Activated CD4-positive, alpha-beta T cell treated with anti-CD3 and anti-CD28 coated beads for 36 hours (primary cell): ENCODE data around the gene NDUFAF7. TPM values are rescaled to one million over a fixed set of nuclear protein-coding genes. Genes with fewer than 3 reads are reported as not detected.
"Not testable (repeated sequence)": the region's sequence is repeated elsewhere in the genome, so short reads cannot be mapped to it uniquely, and the experiment has no call there.

Experiments
- ATAC-seq: fragments of 200-7000 bp; cut with Tn5 transposase; one replicate; pipeline ENCODE4 v1.10.0; 2021; ENCODE audit warnings: mild to moderate bottlenecking, moderate library complexity
- CTCF ChIA-PET: fragments of 350-600 bp; sonication (Branson Sonifier 250); formaldehyde crosslinking; loops from one replicate; lab custom pipeline; 2021; ENCODE audit warnings: antibody characterized with exemption; lab: Charles Lee
- POLR2A ChIA-PET: fragments of 350-600 bp; sonication (Branson Sonifier 250); formaldehyde crosslinking; loops from one replicate; lab custom pipeline; 2021; ENCODE audit warnings: antibody characterized with exemption, inconsistent platforms; lab: Charles Lee
- DNase-seq: peaks from one replicate; pipeline ENCODE4 v3.0.0-alpha.2; 2020
- H3K27ac Mint-ChIP-seq: one replicate; pipeline ENCODE4 v1.8.0; 2021; ENCODE audit warnings: mixed read lengths
- H3K27me3 Mint-ChIP-seq: one replicate; pipeline ENCODE4 v1.8.0; 2021; ENCODE audit warnings: mixed read lengths
- H3K36me3 Mint-ChIP-seq: one replicate; pipeline ENCODE4 v1.8.0; 2021; ENCODE audit warnings: low read depth, mixed read lengths
- H3K4me1 Mint-ChIP-seq: one replicate; pipeline ENCODE4 v1.8.0; 2021; ENCODE audit warnings: mixed read lengths
- H3K4me3 Mint-ChIP-seq: one replicate; pipeline ENCODE4 v1.8.0; 2021; ENCODE audit warnings: mild to moderate bottlenecking, moderate library complexity, mixed read lengths
- H3K9me3 Mint-ChIP-seq: one replicate; pipeline ENCODE4 v1.8.0; 2021; ENCODE audit warnings: low read depth, mixed read lengths
- intact Hi-C, 2 experiments: fragments of 100-400 bp; cut with DNase I in 1 of 2; cut with micrococcal nuclease in 1 of 2; formaldehyde crosslinking; loops; one replicate each; pipeline versions ENCODE4 v1.14.2 to v1.15.1; 2022 to 2024; cut with DNase I, micrococcal nuclease
- total RNA-seq, 2 experiments: library from RNA; stranded (reverse); gene quantifications; one replicate each; pipeline ENCODE4 v1.2.3, GENCODE V29; 2021

NDUFAF7 gene
- total RNA-seq, 2 experiments from 2014 or later, result 20.8 to 22.9 TPM

DNA sequence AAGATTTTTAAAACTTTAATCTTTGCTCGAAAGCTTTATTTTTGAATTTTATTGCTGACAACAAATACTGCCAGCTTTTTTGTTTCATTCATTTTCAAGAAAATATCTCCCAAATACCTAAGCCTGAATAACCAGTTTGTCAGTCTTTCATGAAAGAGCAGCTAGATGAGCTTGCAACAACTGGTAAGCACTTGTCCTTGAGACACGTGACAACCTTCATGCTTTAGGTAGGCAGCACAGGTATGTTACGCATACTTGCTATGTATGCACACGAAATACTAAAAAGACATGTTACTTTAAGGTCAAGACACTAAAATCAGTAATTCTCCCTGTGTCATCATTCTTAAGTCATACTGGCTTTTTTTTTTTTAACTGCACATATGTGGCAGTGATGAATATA lies 12.4 kb upstream of the NDUFAF7 start:
- Mint-ChIP-seq H3K27ac (no peak overlapping the region), H3K9me3 (no peaks in the 10 kb centered on the region), H3K36me3 (peaks cover 72% of the 10 kb centered on the region), H3K27me3 (no peaks in the 10 kb centered on the region), H3K4me1 (peaks cover 28% of the 10 kb centered on the region), H3K4me3 (no peak overlapping the region)
- POLR2A ChIA-PET, result no interaction called here
- intact Hi-C loops, result no loop called here
- no peak for ATAC-seq
- CTCF ChIA-PET, result interaction anchor here (0.6 to 1.3 kb wide), 3 partner anchors 24 to 48 kb away, joined by 3 to 4 read pairs (median 3); no protein-coding TSS in a partner anchor
- DNase-seq, result no peak

DNA sequence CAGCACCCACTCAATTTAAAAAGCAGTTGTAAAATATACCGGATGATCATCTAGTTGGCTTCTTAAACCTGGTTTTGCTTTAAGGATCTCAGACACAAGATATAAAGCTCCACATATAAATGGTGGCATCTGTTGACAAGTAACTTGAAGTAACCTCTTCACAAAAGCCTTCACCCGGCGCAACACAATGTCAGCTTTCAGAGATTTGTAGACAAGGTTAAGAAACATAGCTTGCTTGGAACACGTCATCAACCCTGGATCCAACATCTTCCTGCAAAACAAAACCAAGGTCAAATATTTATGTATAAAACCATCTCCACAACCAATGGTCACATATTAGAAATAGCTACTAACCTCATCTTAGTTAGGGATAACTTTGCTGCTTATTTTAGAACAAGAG lies 8.3 kb upstream of the NDUFAF7 start:
- peaks cover 58% of the 10 kb centered on the region for H3K4me1 Mint-ChIP-seq
- intact Hi-C loops, result no loop called here

DNA sequence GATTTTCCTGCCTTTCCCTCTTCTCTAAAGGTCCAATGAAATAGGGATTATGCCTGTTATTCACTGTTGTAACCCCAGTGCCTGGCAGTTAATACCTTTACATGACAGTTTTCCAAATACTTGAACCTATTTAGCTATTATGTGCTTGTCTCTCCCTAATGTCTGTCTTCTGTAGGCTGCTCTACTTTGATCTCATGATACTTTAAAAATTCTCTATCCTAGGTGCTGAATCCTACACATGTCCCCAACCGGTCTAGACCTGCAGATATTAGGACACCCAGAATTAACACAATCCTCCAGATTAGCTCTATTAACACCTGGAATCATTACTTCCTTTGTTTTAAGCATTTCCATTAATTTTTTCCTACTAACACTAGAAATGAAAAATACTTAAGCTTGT lies 7.4 kb upstream of the NDUFAF7 start:
- ChIA-PET CTCF (interaction anchor here (0.6 kb wide), 2 partner anchors 15 to 167 kb away, joined by 4 read pairs; no protein-coding TSS in a partner anchor), POLR2A (no interaction called here)
- intact Hi-C loops, result no loop called here
- H3K27ac Mint-ChIP-seq, result no peak overlapping the region
- peaks cover 66% of the 10 kb centered on the region for H3K4me1 Mint-ChIP-seq
- H3K4me3 Mint-ChIP-seq, result no peak overlapping the region
- DNase-seq (no peak), ATAC-seq (no peak)
- H3K36me3 Mint-ChIP-seq, result peaks cover 78% of the 10 kb centered on the region
- no peaks in the 10 kb centered on the region for H3K9me3 Mint-ChIP-seq
- no peaks in the 10 kb centered on the region for H3K27me3 Mint-ChIP-seq

More for the DNA sequence above, 8.3 kb upstream of the NDUFAF7 start:
- no peak for DNase-seq
- no peak for ATAC-seq
- Mint-ChIP-seq H3K27me3 (no peaks in the 10 kb centered on the region), H3K4me3 (no peak overlapping the region), H3K9me3 (no peaks in the 10 kb centered on the region), H3K36me3 (peaks cover 79% of the 10 kb centered on the region), H3K27ac (peak overlapping the region; percentile 51)
- ChIA-PET POLR2A (no interaction called here), CTCF (interaction anchor here (0.7 to 1.1 kb wide), 2 partner anchors 46 to 154 kb away, joined by 3 read pairs; no protein-coding TSS in a partner anchor)

DNA sequence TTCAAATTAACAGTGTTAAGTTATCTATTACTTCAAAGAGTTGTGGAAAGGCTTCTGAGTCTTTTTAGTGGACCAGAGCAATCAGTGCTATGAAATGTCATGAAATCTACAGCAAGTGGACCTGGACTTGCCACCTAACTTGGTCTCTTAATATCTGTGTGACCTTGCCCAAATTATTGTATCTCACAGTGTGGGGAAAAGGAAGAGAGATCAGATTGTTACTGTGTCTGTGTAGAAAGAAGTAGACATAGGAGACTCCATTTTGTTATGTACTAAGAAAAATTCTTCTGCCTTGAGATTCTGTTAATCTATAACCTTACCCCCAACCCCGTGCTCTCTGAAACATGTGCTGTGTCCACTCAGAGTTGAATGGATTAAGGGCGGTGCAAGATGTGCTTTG lies 6.3 kb upstream of the NDUFAF7 start:
- POLR2A ChIA-PET, H3K9me3 Mint-ChIP-seq, intact Hi-C loops, ATAC-seq, H3K27me3 Mint-ChIP-seq, DNase-seq, H3K27ac Mint-ChIP-seq, CTCF ChIA-PET: not testable (repeated sequence)
- peaks cover 75% of the 10 kb centered on the region for H3K36me3 Mint-ChIP-seq
- H3K4me1 Mint-ChIP-seq, result peaks cover 72% of the 10 kb centered on the region
- H3K4me3 Mint-ChIP-seq, result peak overlapping the region; percentile 33

DNA sequence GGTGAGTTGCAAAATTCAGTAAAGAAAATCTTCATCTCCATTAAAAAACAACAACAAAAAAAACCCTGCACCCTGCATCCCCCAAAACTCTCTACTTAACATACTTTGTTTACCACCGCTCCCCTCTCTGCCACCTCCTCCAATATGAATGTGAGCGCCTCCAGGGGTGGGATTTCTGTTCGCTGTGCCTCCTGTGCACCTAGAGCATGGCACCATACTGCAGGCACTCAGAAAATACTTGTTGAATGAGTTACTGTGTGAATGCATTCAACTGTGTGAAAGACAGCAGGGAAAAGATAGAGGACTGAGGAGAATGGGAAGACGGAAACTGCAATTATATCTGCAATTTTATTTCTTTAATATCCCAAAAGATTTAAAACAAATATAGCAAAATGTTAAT lies 4.6 kb upstream of the NDUFAF7 start:
- Mint-ChIP-seq H3K27me3 (no peaks in the 10 kb centered on the region), H3K27ac (peak overlapping the region; percentile 11), H3K4me3 (peak overlapping the region; percentile 6), H3K36me3 (peaks cover 58% of the 10 kb centered on the region), H3K9me3 (no peaks in the 10 kb centered on the region), H3K4me1 (peaks cover 67% of the 10 kb centered on the region)
- CTCF ChIA-PET, result interaction anchor here (0.6 kb wide), 1 partner anchor 18 kb away, joined by 3 read pairs; no protein-coding TSS in a partner anchor
- no peak for DNase-seq
- POLR2A ChIA-PET, result interaction anchor here (0.6 kb wide), 1 partner anchor 78 kb away, joined by 8 read pairs; no protein-coding TSS in a partner anchor
- intact Hi-C loops, result no loop called here
- no peak for ATAC-seq

DNA sequence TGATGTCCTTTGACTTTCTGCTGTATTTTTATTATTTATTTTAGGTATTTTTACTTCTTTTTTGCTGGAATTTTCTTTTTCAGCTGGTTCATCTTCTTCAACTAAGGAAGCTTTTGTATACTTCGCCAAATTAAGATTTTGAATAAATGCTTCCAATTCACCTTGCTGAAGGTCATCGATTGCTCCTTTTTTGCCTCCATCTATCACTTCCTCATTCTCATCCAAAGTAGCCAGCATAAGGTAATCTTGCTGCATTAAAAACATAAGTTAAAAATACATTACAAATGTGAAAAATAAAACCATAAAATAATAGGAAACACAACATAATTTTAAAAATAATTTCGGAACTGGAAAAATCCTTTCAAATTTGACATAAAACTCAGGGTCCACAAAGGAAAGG lies 2.7 kb upstream of the NDUFAF7 start:
- Mint-ChIP-seq H3K27ac (no peak overlapping the region), H3K4me1 (peaks cover 52% of the 10 kb centered on the region), H3K9me3 (no peaks in the 10 kb centered on the region), H3K36me3 (peaks cover 41% of the 10 kb centered on the region), H3K4me3 (no peak overlapping the region), H3K27me3 (no peaks in the 10 kb centered on the region)
- ChIA-PET POLR2A (interaction anchor here (0.6 kb wide), 1 partner anchor 73 kb away, joined by 4 read pairs; no protein-coding TSS in a partner anchor), CTCF (no interaction called here)
- intact Hi-C loops, result no loop called here
- no peak for DNase-seq
- no peak for ATAC-seq

DNA sequence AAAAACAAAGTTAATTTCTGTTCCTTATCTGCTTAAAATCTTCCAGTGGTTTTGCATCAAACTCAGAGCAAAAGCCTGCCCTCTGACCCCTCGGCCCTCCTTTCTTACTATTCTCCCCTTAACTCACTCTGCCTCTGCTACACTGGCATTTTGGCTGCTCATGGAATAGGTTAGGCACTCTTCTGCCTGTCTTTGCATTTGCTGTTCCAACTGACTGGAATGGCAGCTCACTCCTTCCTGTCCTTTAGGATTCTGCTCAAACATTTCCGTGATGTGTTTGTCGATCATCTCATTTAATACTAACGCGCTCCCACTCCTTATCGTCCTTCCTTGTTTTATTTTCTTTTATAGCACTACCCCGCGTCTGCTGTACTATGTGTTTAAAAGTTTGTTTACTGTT lies 877 bp upstream of the NDUFAF7 start:
- POLR2A ChIA-PET, result interaction anchor here (1.2 kb wide), 1 partner anchor 13 kb away, joined by 3 read pairs; no protein-coding TSS in a partner anchor
- ATAC-seq, result no peak
- Mint-ChIP-seq H3K9me3 (no peaks in the 10 kb centered on the region), H3K4me1 (peaks cover 45% of the 10 kb centered on the region), H3K27me3 (no peaks in the 10 kb centered on the region), H3K36me3 (peaks cover 35% of the 10 kb centered on the region), H3K27ac (no peak overlapping the region), H3K4me3 (no peak overlapping the region)
- DNase-seq, result no peak
- intact Hi-C loops, result loop anchor here (2.0 to 5.0 kb wide), 4 partner anchors 92 to 442 kb away; partner anchors contain the start of genes CDC42EP3 (in 1 of the 2) and PRKD3 (in 1 of the 2)
- CTCF ChIA-PET, result no interaction called here

DNA sequence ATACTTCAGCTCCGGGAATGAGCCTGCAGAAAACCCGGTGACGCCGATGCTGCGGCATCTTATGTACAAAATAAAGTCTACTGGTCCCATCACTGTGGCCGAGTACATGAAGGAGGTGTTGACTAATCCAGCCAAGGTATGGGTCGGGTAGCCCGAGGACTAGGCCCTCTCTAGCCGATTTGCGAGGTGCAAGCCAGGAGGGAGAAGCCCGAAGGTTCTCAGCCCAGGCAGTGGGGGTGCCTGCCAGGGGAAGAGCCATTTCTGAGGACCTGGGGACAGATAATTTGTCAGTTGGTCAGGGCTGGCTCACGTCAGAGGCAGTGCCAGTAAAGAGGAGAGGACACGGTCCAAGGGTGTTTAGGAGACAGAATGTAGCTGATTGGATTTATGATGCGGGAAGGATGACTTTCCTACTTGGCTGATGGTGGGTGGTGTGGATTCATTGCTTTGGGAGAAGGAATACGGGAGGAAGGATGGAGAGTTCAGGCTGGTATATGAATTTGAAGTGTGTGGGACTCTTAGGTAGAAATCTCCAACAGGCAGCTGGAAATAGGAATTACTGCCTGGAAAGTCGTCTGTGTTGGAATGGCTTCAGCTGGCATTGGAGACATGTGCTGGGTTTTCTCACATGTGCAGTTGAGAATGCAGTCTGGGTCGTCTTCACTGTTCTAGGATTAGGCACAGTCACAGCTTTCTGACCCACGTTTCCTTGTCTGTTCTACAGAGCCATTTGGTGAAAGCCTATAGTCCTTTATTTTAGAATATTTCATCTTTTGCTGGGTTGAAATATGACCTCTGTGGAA lies 874 bp downstream of the NDUFAF7 start:
- Mint-ChIP-seq H3K4me3 (no peak overlapping the region), H3K4me1 (peaks cover 31% of the 10 kb centered on the region), H3K9me3 (no peaks in the 10 kb centered on the region), H3K27ac (no peak overlapping the region), H3K27me3 (no peaks in the 10 kb centered on the region), H3K36me3 (peaks cover 33% of the 10 kb centered on the region)
- no peak for ATAC-seq
- DNase-seq, result peak; percentile 38
- ChIA-PET CTCF (interaction anchor here (0.7 to 1.4 kb wide), 5 partner anchors 10 to 645 kb away, joined by 4 to 5 read pairs (median 5); no protein-coding TSS in a partner anchor), POLR2A (interaction anchor here (0.6 to 2.0 kb wide), 5 partner anchors 11 to 158 kb away, joined by 3 to 13 read pairs (median 5); no protein-coding TSS in a partner anchor)
- intact Hi-C loops, result loop anchor here (2.0 to 5.0 kb wide), 3 partner anchors 14 to 440 kb away; partner anchors contain the start of genes CDC42EP3 (in 1 of the 2) and PRKD3 (in 1 of the 2)

DNA sequence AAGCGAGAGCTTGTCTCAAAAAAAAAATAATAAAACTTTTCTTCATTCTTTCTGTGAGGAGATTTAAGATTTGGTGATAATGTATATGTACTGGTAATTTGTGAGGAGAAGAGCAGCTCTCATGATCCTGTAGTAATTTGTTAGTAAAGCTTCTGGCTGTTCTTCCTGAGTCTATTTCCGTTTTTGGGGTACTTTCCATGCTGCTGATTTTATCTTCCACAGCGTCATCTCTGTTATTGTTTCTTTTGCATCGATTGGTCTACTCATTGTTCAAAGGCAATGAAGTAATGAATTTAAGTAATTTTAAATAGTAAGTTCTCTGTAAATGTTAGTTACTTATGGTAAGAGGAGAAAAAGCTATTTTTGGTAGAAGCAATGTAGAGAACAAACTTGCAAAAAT lies 12.0 kb downstream of the NDUFAF7 start:
- Mint-ChIP-seq H3K36me3 (peaks cover 59% of the 10 kb centered on the region), H3K27ac (peak overlapping the region; percentile 82), H3K4me3 (no peak overlapping the region), H3K4me1 (peaks cover 26% of the 10 kb centered on the region), H3K27me3 (no peaks in the 10 kb centered on the region), H3K9me3 (peaks cover 2% of the 10 kb centered on the region)
- CTCF ChIA-PET, result interaction anchor here (0.8 to 1.3 kb wide), 3 partner anchors 9 to 25 kb away, joined by 3 to 4 read pairs (median 3); partner anchors contain the start of genes CEBPZ and NDUFAF7
- ATAC-seq (peak; percentile 55), DNase-seq (no peak)
- intact Hi-C loops, result loop anchor here in 1 of 2 experiments (1.0 kb wide), 1 partner anchor 12 kb away; the partner anchor contains the start of genes CEBPZ and NDUFAF7
- POLR2A ChIA-PET, result interaction anchor here (0.6 to 2.2 kb wide), 3 partner anchors 8 to 80 kb away, joined by 3 to 13 read pairs (median 5); partner anchors contain the start of genes CEBPZ and NDUFAF7

DNA sequence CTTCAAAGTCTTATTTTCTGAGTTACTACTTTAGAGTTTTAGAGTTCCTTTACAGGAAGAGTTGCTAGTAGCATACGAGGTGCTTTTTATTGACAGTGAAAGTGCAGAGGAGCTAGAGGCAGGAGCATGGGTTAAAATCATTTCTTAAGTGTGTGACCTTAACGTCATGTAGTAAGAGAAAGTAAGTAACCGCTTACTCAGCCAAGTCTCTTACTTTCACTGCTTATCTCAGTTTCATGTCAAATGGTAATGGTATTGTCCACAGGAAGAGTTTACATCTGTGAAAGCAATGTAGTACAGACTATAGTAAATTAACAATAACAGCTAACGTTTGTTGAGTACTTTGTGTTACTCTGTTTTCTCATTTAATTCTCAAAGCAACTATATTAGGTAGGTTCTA lies 12.6 kb downstream of the NDUFAF7 start:
- Mint-ChIP-seq H3K4me1 (peaks cover 26% of the 10 kb centered on the region), H3K9me3 (peaks cover 2% of the 10 kb centered on the region), H3K36me3 (peaks cover 58% of the 10 kb centered on the region), H3K27me3 (no peaks in the 10 kb centered on the region), H3K4me3 (no peak overlapping the region), H3K27ac (peak overlapping the region; percentile 82)
- intact Hi-C loops, result no loop called here
- ChIA-PET POLR2A (interaction anchor here (0.5 to 2.2 kb wide), 5 partner anchors 9 to 129 kb away, joined by 3 to 13 read pairs (median 5); partner anchors contain the start of genes CEBPZ and NDUFAF7), CTCF (interaction anchor here (0.6 to 1.3 kb wide), 5 partner anchors 9 to 129 kb away, joined by 3 to 4 read pairs (median 3); partner anchors contain the start of genes CEBPZ and NDUFAF7)
- ATAC-seq (peak; percentile 98), DNase-seq (no peak)

DNA sequence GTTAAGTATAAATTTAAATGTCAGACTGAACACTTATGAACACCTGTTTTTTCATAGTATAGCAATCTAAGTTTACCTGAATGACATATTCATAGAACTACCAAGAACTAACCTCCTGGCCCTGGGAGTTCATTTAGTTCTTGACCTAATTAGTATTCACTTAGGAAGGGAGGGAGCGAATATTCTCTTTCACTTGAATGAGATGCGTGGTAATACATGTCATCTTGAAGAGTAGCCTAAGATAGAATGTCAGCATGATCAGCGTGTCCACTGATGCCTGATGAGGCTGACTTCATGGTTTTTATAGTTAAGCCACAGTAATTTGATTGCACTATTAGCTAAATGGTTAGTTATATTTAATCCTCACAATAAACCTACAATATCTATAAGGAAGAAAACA lies 13.3 kb downstream of the NDUFAF7 start:
- DNase-seq (no peak), ATAC-seq (no peak)
- ChIA-PET CTCF (interaction anchor here (0.6 to 1.0 kb wide), 5 partner anchors 11 to 129 kb away, joined by 3 to 4 read pairs (median 3); no protein-coding TSS in a partner anchor), POLR2A (interaction anchor here (2.2 kb wide), 1 partner anchor 13 kb away, joined by 13 read pairs; the partner anchor contains the start of genes CEBPZ and NDUFAF7)
- intact Hi-C loops, result no loop called here
- no peak overlapping the region for H3K4me3 Mint-ChIP-seq
- H3K4me1 Mint-ChIP-seq, result peaks cover 26% of the 10 kb centered on the region
- H3K27me3 Mint-ChIP-seq, result no peaks in the 10 kb centered on the region
- no peak overlapping the region for H3K27ac Mint-ChIP-seq
- H3K36me3 Mint-ChIP-seq, result peaks cover 58% of the 10 kb centered on the region
- H3K9me3 Mint-ChIP-seq, result peaks cover 2% of the 10 kb centered on the region
